ENCODE measurements around the gene RTN4R. TPM values are rescaled to one million over a fixed set of nuclear protein-coding genes. Genes with fewer than 3 reads are reported as not detected.

RTN4R gene
- total and polyA plus RNA-seq, 9 of the 15 experiments (the other 6 are each of a cell fraction or from before 2014, with no cell fraction given): 0.04 to 2.8 (median 1.4) TPM; not detected in 3

- H3K9me3 ChIP-seq (replicated peaks; ENCODE audit: control insufficient read depth, insufficient read depth, low read depth, low read length): no peaks in the 10 kb centered on the region
- no peak for TF ChIP-seq ZNF24 (IDR thresholded peaks at IDR 0.05)
- no peak for TF ChIP-seq ZNF184 (CRISPR knock-in tag; IDR thresholded peaks at IDR 0.05)
- no peak for TF ChIP-seq NONO (IDR thresholded peaks at IDR 0.05; ENCODE audit: low read depth in 2 of 2, low read length in 1 of 2)
- TF ChIP-seq CBX1 (IDR thresholded peaks at IDR 0.05; ENCODE audit: low read depth): no peak
- TF ChIP-seq NR2C2 (CRISPR knock-in tag; IDR thresholded peaks at IDR 0.05): no peak
- TF ChIP-seq NR2C2 (tag; IDR thresholded peaks at IDR 0.05): no peak
- TF ChIP-seq ZNF282 (CRISPR knock-in tag; IDR thresholded peaks at IDR 0.05): no peak
- no peak for TF ChIP-seq PATZ1 (CRISPR knock-in tag; IDR thresholded peaks at IDR 0.05; ENCODE audit: borderline replicate concordance)
- ChIA-PET POLR2A (interaction anchor here (1.4 kb wide), 1 partner anchor 10 kb away, joined by 8 read pairs; no protein-coding TSS in a partner anchor), CTCF (ENCODE audit: low intra/inter-chr PET ratio) (no interaction called here)
- peak in 1 of 4 experiments; percentile 28 for DNase-seq (ENCODE audit: extremely low read depth in 1 of 4, low spot score in 3 of 4)
- no peak overlapping the region for H2AFZ ChIP-seq (ENCODE audit: low read depth, low read length)
- no peak overlapping the region for H3K4me2 ChIP-seq (ENCODE audit: insufficient read depth, low read length)
- no peak for FAIRE-seq
- intact Hi-C loops (cut with micrococcal nuclease): no loop called here
- H4K20me1 ChIP-seq (replicated peaks; ENCODE audit: control insufficient read depth, insufficient read depth, low read length): peaks cover 27% of the 10 kb centered on the region
- H3K36me3 ChIP-seq (ENCODE audit: control insufficient read depth, insufficient read depth, low read length): no peaks in the 10 kb centered on the region
- H3K79me2 ChIP-seq (ENCODE audit: control insufficient read depth, insufficient read depth, low read length): no peaks in the 10 kb centered on the region
- peaks cover 38 to 81% of the 10 kb centered on the region in 2 experiments; a peak in 4 of 5 replicates for H3K27me3 ChIP-seq (ENCODE audit: control insufficient read depth in 2 of 2, insufficient read depth in 2 of 2, low read length in 2 of 2)
- H3K4me1 ChIP-seq (replicated peaks in 1 of 2; ENCODE audit: control insufficient read depth in 2 of 2, insufficient read depth in 2 of 2, low read length in 2 of 2): peaks cover 0 to 33% of the 10 kb centered on the region in 2 experiments; a peak in 3 of 5 replicates
- no peak overlapping the region for H3K9ac ChIP-seq (ENCODE audit: insufficient read depth in 1 of 2, low read depth in 2 of 2, low read length in 2 of 2)
- no peak overlapping the region for H3K4me3 ChIP-seq
- in situ Hi-C loops (cut with MboI): no loop called here
- ATAC-seq: no peak
- no peak overlapping the region for H3K27ac ChIP-seq (ENCODE audit: extremely low read depth, low read depth, low read length)
- WGBS (ENCODE audit: insufficient coverage, low coverage, missing lambda C conversion rate): 14% methylated on average over 12 of the region's 12 CpGs
- peaks cover 2% of the 10 kb centered on the region for H3K9me1 ChIP-seq (ENCODE audit: control insufficient read depth, insufficient read depth, low read length)
- no TSS peak for BruUV-seq (replicated peaks)
Measured at GRCh38 chr22:20280866-20281265, 12.7 kb upstream of the RTN4R start.

All from K562 (cell line).